GM21360 (cell line): ENCODE results near the gene RGMB.
"Not testable (repeated sequence)": the region's sequence is repeated elsewhere in the genome, so short reads cannot be mapped to it uniquely, and the experiment has no call there.

Experiments used
- ATAC-seq: cut with Tn5 transposase; IDR thresholded peaks from one replicate; pipeline ENCODE4 v1.9.1; 2021; ENCODE audit warnings: mild to moderate bottlenecking, moderate library complexity; ENCODE audit not compliant: unreplicated experiment

The RGMB gene

GRCh38 chr5:98773464-98774191 is at the start of gene RGMB:
Gene RGMB (plus strand): TSS chr5:98773663. CDS start chr5:98774071, 408 bp downstream.
- ATAC-seq, result peak; percentile 75

- no peak for ATAC-seq
Measured at GRCh38 chr5:98726258-98726657, 47.2 kb upstream of the RGMB start.

GRCh38 chr5:98727686-98728085 is 45.8 kb upstream of the RGMB start:
- no peak for ATAC-seq

- ATAC-seq, result no peak
Measured at GRCh38 chr5:98734646-98735045, 38.8 kb upstream of the RGMB start.

GRCh38 chr5:98735806-98736507 is 37.5 kb upstream of the RGMB start:
- no peak for ATAC-seq

GRCh38 chr5:98736753-98737152 is 36.7 kb upstream of the RGMB start:
- no peak for ATAC-seq

- ATAC-seq, result not testable (repeated sequence)
Measured at GRCh38 chr5:98737441-98737840, 36.0 kb upstream of the RGMB start.

- not testable (repeated sequence) for ATAC-seq
Measured at GRCh38 chr5:98738481-98739149, 34.8 kb upstream of the RGMB start.

GRCh38 chr5:98741926-98742325 is 31.5 kb upstream of the RGMB start:
- ATAC-seq, result no peak

- no peak for ATAC-seq
Measured at GRCh38 chr5:98742396-98743073, 30.9 kb upstream of the RGMB start.

GRCh38 chr5:98748259-98748658 is 25.2 kb upstream of the RGMB start:
- ATAC-seq, result not testable (repeated sequence)

GRCh38 chr5:98749046-98749445 is 24.4 kb upstream of the RGMB start:
- no peak for ATAC-seq

- ATAC-seq, result peak; percentile 99
Measured at GRCh38 chr5:98750693-98751092, 22.8 kb upstream of the RGMB start.

GRCh38 chr5:98752331-98752730 is 21.1 kb upstream of the RGMB start:
- not testable (repeated sequence) for ATAC-seq

- ATAC-seq, result not testable (repeated sequence)
Measured at GRCh38 chr5:98752801-98753200, 20.7 kb upstream of the RGMB start.

GRCh38 chr5:98753507-98753906 is 20.0 kb upstream of the RGMB start:
- no peak for ATAC-seq

- ATAC-seq, result no peak
Measured at GRCh38 chr5:98755406-98755805, 18.1 kb upstream of the RGMB start.

- no peak for ATAC-seq
Measured at GRCh38 chr5:98757978-98758377, 15.5 kb upstream of the RGMB start.

GRCh38 chr5:98763001-98763630 is 10.3 kb upstream of the RGMB start:
- no peak for ATAC-seq

- ATAC-seq, result no peak
Measured at GRCh38 chr5:98765815-98766214, 7.6 kb upstream of the RGMB start.

- ATAC-seq, result no peak
Measured at GRCh38 chr5:98767581-98767980, 5.9 kb upstream of the RGMB start.
